SIG-M5 (cell line): ENCODE data around the gene MANSC4.
"Not testable (repeated sequence)": the region's sequence is repeated elsewhere in the genome, so short reads cannot be mapped to it uniquely, and the experiment has no call there.

Source experiments
- DNase-seq: peaks from one replicate; lab custom pipeline; 2025; lab: John Stamatoyannopoulos, UW

Gene MANSC4

DNA sequence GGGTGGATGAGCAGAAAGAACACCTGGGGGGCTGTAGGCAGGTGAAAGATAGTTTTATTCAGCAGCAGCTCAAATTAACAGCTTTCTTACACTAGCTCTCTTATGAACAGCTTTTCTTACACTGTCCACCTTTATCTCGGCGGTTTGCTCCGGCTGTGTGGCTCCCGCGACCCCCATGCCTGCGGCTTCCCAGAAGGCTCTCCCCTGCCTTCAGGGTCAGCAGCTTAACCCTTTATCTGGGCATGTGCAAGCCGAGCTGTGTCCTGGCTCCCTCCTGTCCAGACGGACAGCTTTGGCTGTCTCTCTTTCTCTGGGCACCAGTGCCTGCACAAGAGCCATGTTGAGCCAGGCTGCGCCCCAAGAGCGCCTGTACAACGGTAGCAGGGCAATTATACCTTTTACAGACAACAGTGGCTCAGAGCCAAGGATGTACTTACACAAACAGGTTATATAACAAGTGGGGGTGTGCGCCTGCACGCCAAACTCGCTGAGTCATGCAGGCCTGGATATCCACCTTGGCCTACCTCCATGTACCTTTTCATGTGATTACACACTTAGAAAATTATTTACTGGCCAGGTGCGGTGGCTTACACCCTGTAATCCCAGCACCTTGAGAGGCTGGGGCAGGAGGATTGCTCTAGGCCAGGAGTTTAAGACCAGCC is 28.5 kb downstream of the MANSC4 start:
- DNase-seq = no peak

DNA sequence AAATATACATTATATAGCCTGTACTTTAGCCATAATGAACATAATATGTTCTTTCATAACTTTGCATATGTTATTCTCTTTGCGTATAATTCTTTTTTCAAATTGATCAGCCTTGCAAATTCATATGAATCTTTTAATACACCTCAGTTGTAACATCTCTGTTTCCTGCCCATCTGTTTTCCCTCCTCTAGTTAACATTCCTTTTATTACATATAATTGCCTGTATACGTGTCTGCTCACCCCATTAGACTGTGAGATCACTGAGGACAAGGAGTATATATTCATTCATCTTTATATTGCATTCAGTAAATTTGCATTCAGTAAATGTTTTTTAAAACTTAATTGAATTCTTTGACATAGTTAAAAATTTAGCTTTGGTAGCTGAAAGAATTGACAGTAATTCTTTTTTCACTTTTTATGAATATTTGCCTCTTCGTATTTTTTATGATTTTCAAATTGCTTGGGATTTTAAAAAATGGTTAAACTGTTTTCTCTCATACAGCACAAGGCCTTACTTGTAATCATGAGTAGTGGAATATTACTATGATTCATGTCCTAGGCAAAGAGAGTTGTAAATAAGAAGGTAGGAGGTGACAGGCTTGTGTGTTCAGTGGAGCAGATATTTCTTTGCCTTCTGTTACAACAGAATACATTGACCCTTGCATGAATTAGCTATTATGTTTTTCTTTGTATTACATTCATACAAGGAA is 32.8 kb downstream of the MANSC4 start:
- DNase-seq = no peak

DNA sequence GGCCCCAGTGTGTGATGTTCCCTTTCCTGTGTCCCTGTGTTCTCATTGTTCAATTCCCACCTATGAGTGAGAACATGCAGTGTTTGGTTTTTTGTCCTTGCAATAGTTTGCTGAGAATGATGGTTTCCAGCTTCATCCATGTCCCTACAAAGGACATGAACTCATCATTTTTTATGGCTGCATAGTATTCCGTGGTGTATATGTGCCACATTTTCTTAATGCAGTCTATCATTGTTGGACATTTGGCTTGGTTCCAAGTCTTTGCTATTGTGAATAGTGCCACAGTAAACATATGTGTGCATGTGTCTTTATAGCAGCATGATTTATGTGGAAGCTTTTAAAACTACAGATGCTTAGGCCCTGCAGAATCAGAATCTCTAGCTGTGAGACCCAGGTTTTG is 34.3 kb downstream of the MANSC4 start:
- not testable (repeated sequence) for DNase-seq

DNA sequence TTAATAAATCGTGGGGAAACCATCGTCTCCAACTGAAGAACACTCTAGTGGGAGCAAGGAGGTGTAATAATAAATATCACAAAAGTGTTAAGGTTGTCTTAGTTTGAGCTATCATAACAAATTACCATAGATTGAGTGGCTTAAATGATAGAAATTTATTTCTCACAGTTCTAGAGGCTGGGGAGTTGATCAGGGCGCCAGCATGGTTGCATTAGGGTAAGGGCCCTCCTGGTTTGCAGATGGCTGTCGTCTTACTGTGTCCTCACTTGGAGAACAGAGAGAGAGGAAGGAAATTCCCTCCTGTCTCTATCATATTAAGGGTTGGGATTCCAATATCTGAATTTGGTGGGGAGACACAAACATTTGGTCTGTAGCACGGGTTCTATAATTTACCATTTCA is 36.4 kb downstream of the MANSC4 start:
- no peak for DNase-seq

DNA sequence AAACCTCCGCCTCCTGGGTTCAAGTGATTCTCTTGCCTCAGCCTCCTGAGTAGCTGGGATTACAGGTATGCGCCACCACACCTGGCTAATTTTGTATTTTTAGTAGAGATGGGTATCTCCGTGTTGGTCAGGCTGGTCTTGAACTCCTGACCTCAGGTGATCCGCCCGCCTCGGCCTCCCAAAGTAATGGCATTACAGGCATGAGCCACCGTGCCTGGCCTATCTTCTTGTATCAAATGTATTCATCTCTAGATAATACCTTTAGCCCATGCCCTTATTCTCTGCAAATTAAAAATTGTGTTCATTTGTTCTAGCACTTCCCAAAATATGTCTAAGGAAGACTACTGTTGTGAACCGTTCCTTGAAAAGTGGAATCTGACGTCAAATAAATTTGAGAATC is 45.7 kb downstream of the MANSC4 start:
- DNase-seq = not testable (repeated sequence)

DNA sequence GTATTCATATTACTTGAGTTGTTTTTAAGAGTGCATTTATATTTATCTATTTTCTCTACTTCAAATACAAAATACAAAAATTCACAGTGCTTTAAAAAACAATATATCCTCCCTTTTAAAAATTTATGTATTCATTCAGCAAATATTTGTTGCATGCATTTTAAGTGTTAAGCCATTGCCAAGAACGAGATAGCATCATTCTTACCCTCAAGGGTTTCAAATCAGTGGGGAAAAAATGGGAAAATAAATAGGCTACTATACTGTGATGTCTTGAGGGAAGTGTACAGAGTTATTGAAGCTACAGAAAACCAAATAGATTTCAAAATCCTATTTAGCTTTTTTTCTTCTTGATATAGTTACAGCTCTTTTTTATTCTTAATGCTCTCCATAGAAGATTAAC is 46.2 kb downstream of the MANSC4 start:
- DNase-seq = no peak

DNA sequence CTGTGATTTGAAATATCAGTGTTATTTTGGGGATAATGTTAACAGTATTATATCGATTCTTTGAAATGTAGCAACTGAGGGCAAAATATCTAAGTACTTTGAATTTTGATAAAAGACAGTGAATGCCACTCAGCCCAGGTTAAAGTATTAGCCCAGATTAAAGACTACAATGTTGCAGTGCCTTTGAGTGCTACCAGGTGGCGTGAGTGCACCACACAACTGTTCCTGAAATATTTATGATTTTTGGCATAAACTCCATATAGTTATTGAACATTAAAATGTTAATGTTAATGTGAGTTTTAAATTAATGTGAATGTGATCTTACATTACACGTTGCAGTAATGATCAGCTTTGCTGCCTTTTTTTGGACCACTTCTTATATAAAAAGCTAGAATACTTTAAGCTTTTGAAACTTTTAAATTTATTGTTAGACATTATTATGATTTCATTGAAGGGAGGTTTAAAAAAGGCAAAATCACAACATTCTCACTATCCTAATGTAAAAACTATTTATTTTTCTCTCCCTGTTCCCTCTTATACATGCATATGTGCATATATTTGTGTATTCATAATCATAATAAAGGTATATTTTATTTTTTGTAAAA is 46.9 kb downstream of the MANSC4 start:
- DNase-seq = no peak

DNA sequence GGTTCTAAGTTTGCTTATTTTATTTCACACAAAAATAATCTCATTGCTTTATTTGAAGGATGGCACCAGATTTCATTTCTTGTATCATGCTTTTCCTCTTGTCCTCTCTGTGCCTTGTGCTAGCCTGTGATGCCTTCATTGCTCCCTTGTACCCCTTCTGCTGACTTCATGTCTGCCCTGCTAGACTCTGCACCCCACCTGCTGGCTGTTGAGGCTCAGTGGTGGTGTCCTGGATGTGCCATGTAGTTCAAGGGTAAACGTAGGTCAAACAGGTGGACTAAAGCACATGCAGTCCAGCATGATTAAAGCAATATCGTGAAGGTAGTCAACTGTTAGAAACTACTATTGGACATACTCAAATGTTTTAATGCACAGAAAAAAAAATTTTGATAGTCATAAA is 47.8 kb downstream of the MANSC4 start:
- DNase-seq = no peak

DNA sequence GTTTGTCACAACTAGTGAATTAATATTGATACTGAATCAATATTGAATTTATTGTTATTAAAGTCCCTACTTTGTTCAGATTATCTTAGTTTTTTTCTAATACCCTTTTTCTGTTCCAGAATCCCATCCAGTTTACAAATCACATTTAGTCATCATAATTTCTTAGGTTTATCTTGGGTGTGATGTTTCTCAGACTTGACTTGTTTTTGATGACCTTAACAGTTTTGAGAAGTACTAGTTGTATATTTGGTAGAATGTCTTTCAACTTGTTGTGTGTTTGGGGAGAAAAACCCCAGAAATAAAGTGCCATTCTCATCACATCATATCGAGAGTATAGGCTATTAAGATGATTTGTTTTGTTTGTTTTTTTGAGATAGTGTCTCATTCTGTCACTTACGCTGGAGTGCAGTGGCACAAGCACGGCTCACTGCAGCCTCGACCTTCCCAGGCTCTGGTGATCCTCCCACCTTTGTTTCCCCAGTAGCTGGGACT is 49.9 kb downstream of the MANSC4 start:
- no peak for DNase-seq

DNA sequence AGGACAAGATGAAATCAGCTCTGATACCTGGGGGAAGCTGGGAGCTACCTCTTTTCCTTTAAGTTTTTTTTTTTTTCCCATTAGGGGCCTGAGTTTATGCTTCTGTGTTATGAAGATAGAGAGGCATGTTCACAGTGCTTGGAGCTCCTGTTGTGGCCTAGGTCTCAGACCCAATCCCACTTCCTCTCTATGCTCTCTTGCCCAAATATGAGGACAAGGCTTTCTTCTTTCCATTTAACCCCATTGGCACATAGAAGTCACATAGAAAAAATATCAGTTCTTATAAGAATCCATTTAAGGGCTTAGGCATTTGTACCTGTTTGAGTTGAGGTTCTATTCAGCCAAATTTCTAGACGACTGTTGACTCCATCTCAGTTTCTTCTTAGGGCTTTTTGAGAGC is 56.8 kb downstream of the MANSC4 start:
- no peak for DNase-seq
